H1 (cell line): Measurements from ENCODE around the gene TBCB. TPM values are rescaled to one million over a fixed set of nuclear protein-coding genes. Genes with fewer than 3 reads are reported as not detected.

Experiments
- CTCF ChIA-PET: fragments of 300-600 bp; sonication (Branson Sonifier 250); formaldehyde crosslinking; loops from one replicate; lab custom pipeline; 2021; ENCODE audit not compliant: partially characterized antibody; lab: Charles Lee
- POLR2A ChIA-PET: fragments of 300-600 bp; sonication (Branson Sonifier 250); formaldehyde crosslinking; loops from one replicate; lab custom pipeline; 2021; ENCODE audit warnings: inconsistent platforms; ENCODE audit not compliant: partially characterized antibody; lab: Charles Lee
- DNase-seq, 2 experiments: peaks; one replicate each; pipeline versions ENCODE4 v3.0.0 to v3.0.0-alpha.2; 2010 to 2022; ENCODE audit warnings: low spot score in 2 of 2, low read depth in 1 of 2, mixed read lengths in 1 of 2
- FAIRE-seq: peaks from 2 replicates; lab custom pipeline; 2011; peaks lifted over from hg19 to GRCh38; lab: Jason Lieb, UNC
- H2AFZ ChIP-seq: 2 replicates; pipeline ENCODE4 v1.8.1; 2012; ENCODE audit warnings: low read length, inconsistent platforms
- H2AK5ac ChIP-seq: 2 replicates; pipeline ENCODE4 v1.6.1; 2013; ENCODE audit warnings: low read depth, low read length
- H2BK120ac ChIP-seq: replicated peaks from 2 replicates; pipeline ENCODE3; 2013; ENCODE audit warnings: low read depth, low read length, inconsistent platforms
- H2BK12ac ChIP-seq: 2 replicates; pipeline ENCODE4 v1.6.1; 2013; ENCODE audit warnings: low read depth, low read length
- H2BK15ac ChIP-seq: 2 replicates; pipeline ENCODE4 v1.6.1; 2013; ENCODE audit warnings: low read length
- H2BK20ac ChIP-seq: 2 replicates; pipeline ENCODE4 v1.6.1; 2013; ENCODE audit warnings: low read length
- H2BK5ac ChIP-seq: 2 replicates; pipeline ENCODE4 v1.6.1; 2013; ENCODE audit warnings: low read depth, low read length
- H3K14ac ChIP-seq: 2 replicates; pipeline ENCODE4 v1.6.1; 2013; ENCODE audit warnings: inconsistent platforms; ENCODE audit not compliant: insufficient read length
- H3K18ac ChIP-seq: 2 replicates; pipeline ENCODE4 v1.6.1; 2013; ENCODE audit warnings: low read length; ENCODE audit errors: extremely low read depth
- H3K23ac ChIP-seq: 2 replicates; pipeline ENCODE4 v1.6.1; 2013; ENCODE audit warnings: inconsistent platforms; ENCODE audit not compliant: insufficient read length
- H3K23me2 ChIP-seq: 2 replicates; pipeline ENCODE4 v1.6.1; 2013; ENCODE audit warnings: low read depth, low read length
- H3K27ac ChIP-seq: 2 replicates; pipeline ENCODE4 v1.6.1; 2011; ENCODE audit warnings: low read depth, low read length, inconsistent platforms
- H3K27me3 ChIP-seq, 4 experiments: replicated peaks in 1 of 4; 1 replicate in 1 of 4; 2 replicates in 3 of 4; pipeline versions ENCODE4 v1.6.1 to v1.8.1; 2011 to 2013; ENCODE audit warnings: low read length in 3 of 4, mild to moderate bottlenecking in 3 of 4, inconsistent platforms in 2 of 4, mixed read lengths in 2 of 4, moderate library complexity in 1 of 4; ENCODE audit not compliant: control insufficient read depth in 3 of 4, insufficient read depth in 3 of 4; ENCODE audit errors: extremely low read depth in 1 of 4
- H3K36me3 ChIP-seq, 4 experiments: 2 replicates each; pipeline versions ENCODE4 v1.6.1 to v1.8.1; 2011 to 2013; ENCODE audit warnings: mild to moderate bottlenecking in 4 of 4, low read length in 3 of 4, moderate library complexity in 2 of 4, control low read depth in 1 of 4, inconsistent platforms in 1 of 4; ENCODE audit not compliant: insufficient read depth in 4 of 4, control insufficient read depth in 2 of 4
- H3K4ac ChIP-seq: replicated peaks from 2 replicates; pipeline ENCODE3; 2013; ENCODE audit warnings: low read length, low read depth, mixed read lengths, inconsistent platforms; ENCODE audit not compliant: insufficient read length
- H3K4me1 ChIP-seq, 4 experiments: replicated peaks in 1 of 4; 1 replicate in 1 of 4; 2 replicates in 3 of 4; pipeline versions ENCODE4 v1.6.1 to v1.8.1; 2011 to 2013; ENCODE audit warnings: low read length in 3 of 4, inconsistent platforms in 2 of 4, mixed read lengths in 1 of 4; ENCODE audit not compliant: insufficient read depth in 4 of 4, control insufficient read depth in 3 of 4
- H3K4me2 ChIP-seq, 2 experiments: 2 replicates each; pipeline versions ENCODE4 v1.6.1 to v1.8.1; 2011 to 2013; ENCODE audit warnings: low read depth in 2 of 2, low read length in 2 of 2, control low read depth in 1 of 2, inconsistent platforms in 1 of 2, mild to moderate bottlenecking in 1 of 2; ENCODE audit not compliant: insufficient read depth in 1 of 2
- H3K4me3 ChIP-seq, 4 experiments: fragments of 200-600, 300-600 bp in 1 of 4; sonication (generic), shearing (Covaris generic), sonication (Bioruptor Twin) in 1 of 4; 2 replicates each; pipeline versions ENCODE4 v1.5.1 to v1.8.1; 2011 to 2016; ENCODE audit warnings: low read length in 4 of 4, low read depth in 3 of 4, control low read depth in 2 of 4, inconsistent platforms in 2 of 4, mild to moderate bottlenecking in 2 of 4, mixed read lengths in 1 of 4, moderate library complexity in 1 of 4; ENCODE audit not compliant: insufficient read depth in 2 of 4; ENCODE audit errors: extremely low read depth in 1 of 4
- H3K56ac ChIP-seq: replicated peaks from 2 replicates; pipeline ENCODE3; 2013; ENCODE audit warnings: low read depth, mild to moderate bottlenecking, mixed read lengths, low read length, inconsistent platforms; ENCODE audit not compliant: insufficient read length
- H3K79me1 ChIP-seq: 2 replicates; pipeline ENCODE4 v1.6.1; 2013; ENCODE audit warnings: low read depth, low read length, control low read depth
- H3K79me2 ChIP-seq, 2 experiments: 2 replicates each; pipeline versions ENCODE4 v1.6.1 to v1.8.1; 2012 to 2013; ENCODE audit warnings: low read length in 2 of 2, mild to moderate bottlenecking in 2 of 2, inconsistent platforms in 1 of 2; ENCODE audit not compliant: insufficient read depth in 2 of 2, control insufficient read depth in 1 of 2
- H3K9ac ChIP-seq, 4 experiments: replicated peaks in 1 of 4; 1 replicate in 1 of 4; 2 replicates in 3 of 4; pipeline versions ENCODE4 v1.6.1 to v1.8.1; 2011 to 2013; ENCODE audit warnings: low read depth in 3 of 4, low read length in 3 of 4, control low read depth in 2 of 4, mild to moderate bottlenecking in 2 of 4, moderate library complexity in 2 of 4, inconsistent platforms in 1 of 4; ENCODE audit errors: extremely low read depth in 1 of 4
- H3K9me3 ChIP-seq, 2 experiments: 2 replicates each; pipeline versions ENCODE4 v1.6.1 to v1.8.1; 2012 to 2013; ENCODE audit warnings: mild to moderate bottlenecking in 2 of 2, moderate library complexity in 2 of 2, control low read depth in 1 of 2, inconsistent platforms in 1 of 2, low read depth in 1 of 2, low read length in 1 of 2, mixed read lengths in 1 of 2; ENCODE audit not compliant: insufficient read depth in 2 of 2
- H4K20me1 ChIP-seq, 2 experiments: replicated peaks in 1 of 2; 2 replicates each; pipeline versions ENCODE3 to v1.8.1; 2011 to 2013; ENCODE audit warnings: inconsistent platforms in 2 of 2, low read length in 2 of 2, mild to moderate bottlenecking in 1 of 2; ENCODE audit not compliant: insufficient read depth in 2 of 2, control insufficient read depth in 1 of 2
- H4K5ac ChIP-seq: 2 replicates; pipeline ENCODE4 v1.6.1; 2013; ENCODE audit warnings: low read length, low read depth, mixed read lengths, inconsistent platforms; ENCODE audit not compliant: insufficient read length
- H4K8ac ChIP-seq: 2 replicates; pipeline ENCODE4 v1.8.0; 2013; ENCODE audit warnings: mild to moderate bottlenecking, moderate library complexity, low read length, inconsistent platforms; ENCODE audit not compliant: insufficient read depth; ENCODE audit errors: extremely low read depth
- H4K91ac ChIP-seq: replicated peaks from 2 replicates; pipeline ENCODE3; 2013; ENCODE audit warnings: low read length, mixed read lengths, inconsistent platforms; ENCODE audit not compliant: insufficient read length
- CEBPB ChIP-seq: IDR thresholded peaks from 2 replicates; pipeline ENCODE4 v1.6.1; 2012; ENCODE audit warnings: low read depth, low read length
- CHD2 ChIP-seq: IDR thresholded peaks from 2 replicates; pipeline ENCODE4 v1.6.1; 2012; ENCODE audit warnings: low read length, improper control_type of control experiment
- EGR1 ChIP-seq: IDR thresholded peaks from 2 replicates; pipeline ENCODE4 v1.6.1; 2011; ENCODE audit warnings: low read depth, low read length, borderline replicate concordance
- GABPA ChIP-seq: IDR thresholded peaks from 2 replicates; pipeline ENCODE4 v1.6.1; 2011; ENCODE audit warnings: mild to moderate bottlenecking, low read length, moderate library complexity, borderline replicate concordance; ENCODE audit not compliant: insufficient read depth
- HDAC6 ChIP-seq: IDR thresholded peaks from one replicate; pipeline ENCODE4 v1.7.1; 2012; ENCODE audit warnings: low read depth, mild to moderate bottlenecking, inconsistent platforms, low read length, moderate library complexity
- JUN ChIP-seq: IDR thresholded peaks from 2 replicates; pipeline ENCODE4 v1.6.1; 2011; ENCODE audit warnings: low read depth, mild to moderate bottlenecking, improper control_type of control experiment, low read length
- KDM5A ChIP-seq: fragments of 200-600 bp; IDR thresholded peaks from 2 replicates; pipeline ENCODE4 v1.7.1; 2012; ENCODE audit warnings: mild to moderate bottlenecking, low read length, inconsistent platforms, mixed read lengths
- PHF8 ChIP-seq: fragments of 200-600 bp; sonication (generic); conservative IDR thresholded peaks from 2 replicates; pipeline ENCODE4 v1.7.1; 2012; ENCODE audit warnings: low read depth, mild to moderate bottlenecking, inconsistent platforms, low read length, moderate library complexity
- RXRA ChIP-seq: IDR thresholded peaks from 2 replicates; pipeline ENCODE4 v1.6.1; 2011; ENCODE audit warnings: low read depth, mild to moderate bottlenecking, low read length, moderate library complexity; ENCODE audit not compliant: insufficient read depth
- SP1 ChIP-seq: IDR thresholded peaks from 2 replicates; pipeline ENCODE4 v1.6.1; 2011; ENCODE audit warnings: low read depth, low read length
- TAF7 ChIP-seq: optimal IDR thresholded peaks from 2 replicates; pipeline ENCODE3; 2011; ENCODE audit warnings: low read depth, mild to moderate bottlenecking, inconsistent platforms, low read length, moderate library complexity, borderline replicate concordance
- USF2 ChIP-seq: IDR thresholded peaks from 2 replicates; pipeline ENCODE4 v1.6.1; 2011; ENCODE audit warnings: low read length, improper control_type of control experiment
- ZNF274 ChIP-seq: IDR thresholded peaks from 2 replicates; pipeline ENCODE4 v1.7.0; 2012; ENCODE audit warnings: low read length, borderline replicate concordance; ENCODE audit errors: extremely low read depth
- WGBS, 2 experiments: shearing (Covaris generic) in 1 of 2; methylation state at CpG; one replicate each; pipeline versions ENCODE4 v1.1.6 to v1.1.7; 2013 to 2015; ENCODE audit warnings: low lambda C conversion rate in 2 of 2, mixed read lengths in 2 of 2, inconsistent platforms in 1 of 2, low coverage in 1 of 2, missing lambda C conversion rate in 1 of 2; ENCODE audit not compliant: insufficient replicate concordance in 2 of 2, insufficient coverage in 1 of 2, insufficient read length in 1 of 2; ENCODE audit errors: extremely low coverage in 1 of 2, missing lambda C conversion rate in 1 of 2; 5-methylcytosine and 5-hydroxymethylcytosine counted together
- polyA plus RNA-seq, 7 experiments: library from polyadenylated mRNA; depleted of rRNA in 3 of 7; stranded (reverse) in 5 of 7; unstranded in 2 of 7; fragments of >200 nt in 5 of 7; fragments of 200-250 nt in 2 of 7; gene quantifications; 1 replicate in 5 of 7; 2 replicates in 1 of 7; 4 replicates in 1 of 7; pipeline versions ENCODE4 v1.2.1 to v1.2.3, GENCODE V29; 2011 to 2013; ENCODE audit warnings: missing spikeins in 2 of 7, mixed read lengths in 2 of 7
- total RNA-seq: library from RNA; stranded (reverse); fragmentation: NEBNext Ultra II Directional; extraction: Animal tissue kit (Norgen Biotek cat#: 25700); gene quantifications from 2 replicates; pipeline ENCODE4 v1.2.1, GENCODE V29; 2021

The TBCB gene
- total and polyA plus RNA-seq, 2 of the 8 experiments (the other 6 are each of a cell fraction or from before 2014, with no cell fraction given), result 153 to 286 TPM

GRCh38 chr19:36108684-36109083 is 6.6 kb upstream of the TBCB start:
- Histone ChIP-seq H2BK120ac (no peak overlapping the region), H4K20me1 (peaks cover 0 to 5% of the 10 kb centered on the region in 2 experiments), H2BK12ac (no peak overlapping the region), H3K36me3 (peaks cover 4 to 29% (median 20%) of the 10 kb centered on the region in 4 experiments; a peak in 7 of 8 replicates), H3K23ac (no peak overlapping the region), H2BK20ac (no peak overlapping the region), H3K23me2 (no peaks in the 10 kb centered on the region; the same call in 1 of the 2 replicates)
- CTCF ChIA-PET, result interaction anchor here (0.5 to 2.1 kb wide), 3 partner anchors 8 to 19 kb away, joined by 3 to 6 read pairs (median 3); no protein-coding TSS in a partner anchor
- WGBS, 2 experiments, result 92% methylated on average over 3 of the region's 3 CpGs; no CpG with 5 or more reads in 1 of the 2 experiments
- FAIRE-seq (no peak), DNase-seq (no peak)
- TF ChIP-seq RXRA (no peak), KDM5A (no peak), ZNF274 (no peak), PHF8 (no peak), SP1 (no peak), EGR1 (no peak), GABPA (no peak), TAF7 (no peak), USF2 (no peak), CHD2 (no peak), JUN (no peak), HDAC6 (no peak), CEBPB (no peak)
- TF ChIP-seq, all 59 proteins: peak for 0
- no peak overlapping the region for H3K18ac ChIP-seq
- H3K4me1 ChIP-seq, result peaks cover 8 to 21% (median 15%) of the 10 kb centered on the region in 4 experiments
- no peaks in the 10 kb centered on the region for H3K9me3 ChIP-seq
- no peak overlapping the region for H4K5ac ChIP-seq
- no peak overlapping the region for H3K4me2 ChIP-seq
- H3K27me3 ChIP-seq, result no peaks in the 10 kb centered on the region
- H2AK5ac ChIP-seq, result no peak overlapping the region
- no peak overlapping the region for H2AFZ ChIP-seq
- H2BK15ac ChIP-seq, result no peak overlapping the region
- no peak overlapping the region for H2BK5ac ChIP-seq
- H3K27ac ChIP-seq, result no peak overlapping the region
- no peak overlapping the region for H3K9ac ChIP-seq
- H4K91ac ChIP-seq, result no peak overlapping the region
- H3K4me3 ChIP-seq, result no peak overlapping the region
- no peak overlapping the region for H3K4ac ChIP-seq
- POLR2A ChIA-PET, result interaction anchor here (2.1 kb wide), 1 partner anchor 13 kb away, joined by 7 read pairs; no protein-coding TSS in a partner anchor
- H4K8ac ChIP-seq, result no peak overlapping the region
- no peak overlapping the region for H3K14ac ChIP-seq
- peaks cover 4% of the 10 kb centered on the region; the same call in 1 of the 2 replicates for H3K79me1 ChIP-seq
- H3K79me2 ChIP-seq, result no peaks in the 10 kb centered on the region; a peak in 1 of 4 replicates
- no peak overlapping the region for H3K56ac ChIP-seq
